HEK293 (cell line): ENCODE measurements around the gene TMEM63B.

Source experiments
- CTCF ChIA-PET: fragments of 350-600 bp; formaldehyde crosslinking; extraction: SDS; loops from one replicate; lab custom pipeline; 2021; ENCODE audit warnings: antibody characterized with exemption; lab: Yijun Ruan, JAX
- POLR2A ChIA-PET: fragments of 300-600 bp; formaldehyde crosslinking; extraction: SDS; loops from one replicate; lab custom pipeline; 2020; ENCODE audit warnings: antibody characterized with exemption, inconsistent platforms; lab: Yijun Ruan, JAX
- H3K27ac ChIP-seq: fragments of 200-500 bp; sonication (Bioruptor generic); 2 replicates; pipeline ENCODE4 v1.5.1; 2014; ENCODE audit warnings: low read depth, low read length, control low read depth, inconsistent platforms; ENCODE audit errors: extremely low read depth
- H3K36me3 ChIP-seq, 2 experiments: fragments of 200-500 bp in 1 of 2; sonication (Bioruptor generic) in 1 of 2; 1 replicate in 1 of 2; 2 replicates in 1 of 2; pipeline ENCODE4 v1.5.1; 2014 to 2017; ENCODE audit warnings: inconsistent platforms in 2 of 2, low read length in 2 of 2; ENCODE audit not compliant: control insufficient read depth in 2 of 2, insufficient read depth in 1 of 2
- H3K4me1 ChIP-seq: fragments of 200-500 bp; sonication (Bioruptor generic); 2 replicates; pipeline ENCODE4 v1.5.1; 2014; ENCODE audit warnings: mild to moderate bottlenecking, low read length, inconsistent platforms; ENCODE audit not compliant: control insufficient read depth, insufficient read depth
- H3K4me3 ChIP-seq: 2 replicates; pipeline ENCODE4 v1.5.1; 2011; ENCODE audit warnings: low read depth, mild to moderate bottlenecking, control low read depth, low read length, moderate library complexity
- H3K9me3 ChIP-seq: fragments of 200-500 bp; sonication (Bioruptor generic); 2 replicates; pipeline ENCODE4 v1.5.1; 2014; ENCODE audit warnings: low read depth, low read length, inconsistent platforms; ENCODE audit not compliant: control insufficient read depth, insufficient read depth
- BCL6B ChIP-seq: fragments of 450-650 bp; formaldehyde crosslinking; IDR thresholded peaks from 2 replicates; pipeline ENCODE4 v1.5.1; 2017; ENCODE audit warnings: missing biosample characterization, missing genetic modification characterization
- EGR2 ChIP-seq: fragments of 450-650 bp; formaldehyde crosslinking; IDR thresholded peaks from 2 replicates; pipeline ENCODE4 v1.5.1; 2016; ENCODE audit warnings: low read depth, missing biosample characterization, missing genetic modification characterization
- KLF9 ChIP-seq: fragments of 450-650 bp; formaldehyde crosslinking; IDR thresholded peaks from 2 replicates; pipeline ENCODE4 v1.5.1; 2016; ENCODE audit warnings: missing biosample characterization, missing genetic modification characterization, low read depth
- PATZ1 ChIP-seq: fragments of 450-650 bp; formaldehyde crosslinking; IDR thresholded peaks from 2 replicates; pipeline ENCODE4 v1.5.1; 2016; ENCODE audit warnings: missing biosample characterization, missing genetic modification characterization
- ZBTB20 ChIP-seq: fragments of 450-650 bp; formaldehyde crosslinking; IDR thresholded peaks from 2 replicates; pipeline ENCODE4 v1.5.1; 2016; ENCODE audit warnings: missing biosample characterization, missing genetic modification characterization
- ZBTB48 ChIP-seq: fragments of 450-650 bp; formaldehyde crosslinking; IDR thresholded peaks from 2 replicates; pipeline ENCODE4 v1.5.1; 2016; ENCODE audit warnings: missing biosample characterization, missing genetic modification characterization
- ZBTB7A ChIP-seq: fragments of 450-650 bp; formaldehyde crosslinking; IDR thresholded peaks from 2 replicates; pipeline ENCODE4 v1.5.1; 2016; ENCODE audit warnings: low read depth, missing biosample characterization, missing genetic modification characterization
- ZNF214 ChIP-seq: fragments of 450-650 bp; formaldehyde crosslinking; IDR thresholded peaks from 2 replicates; pipeline ENCODE4 v1.5.1; 2017; ENCODE audit warnings: missing biosample characterization, mild to moderate bottlenecking, missing genetic modification characterization, borderline replicate concordance
- ZNF433 ChIP-seq: fragments of 450-650 bp; formaldehyde crosslinking; IDR thresholded peaks from 2 replicates; pipeline ENCODE4 v1.5.1; 2016; ENCODE audit warnings: missing biosample characterization, missing genetic modification characterization, low read depth
- ZNF473 ChIP-seq: fragments of 450-650 bp; formaldehyde crosslinking; IDR thresholded peaks from 2 replicates; pipeline ENCODE4 v1.5.1; 2017; ENCODE audit warnings: missing biosample characterization, missing genetic modification characterization
- ZNF610 ChIP-seq: fragments of 450-650 bp; formaldehyde crosslinking; IDR thresholded peaks from 2 replicates; pipeline ENCODE4 v1.5.1; 2016; ENCODE audit warnings: missing biosample characterization, missing genetic modification characterization, borderline replicate concordance
- ZNF837 ChIP-seq: fragments of 450-650 bp; formaldehyde crosslinking; IDR thresholded peaks from 2 replicates; pipeline ENCODE4 v1.5.1; 2016; ENCODE audit warnings: missing biosample characterization, missing genetic modification characterization
- ZSCAN18 ChIP-seq: fragments of 450-650 bp; formaldehyde crosslinking; IDR thresholded peaks from 2 replicates; pipeline ENCODE4 v1.5.1; 2016; ENCODE audit warnings: missing biosample characterization, missing genetic modification characterization
- TF ChIP-seq, protein P1 (sequence below): fragments of 450-650 bp; formaldehyde crosslinking; IDR thresholded peaks from 2 replicates; pipeline ENCODE4 v1.5.1; 2016; ENCODE audit warnings: missing biosample characterization, missing genetic modification characterization
- TF ChIP-seq, protein P2 (sequence below): fragments of 450-650 bp; formaldehyde crosslinking; IDR thresholded peaks from 2 replicates; pipeline ENCODE4 v1.5.1; 2016; ENCODE audit warnings: missing biosample characterization, missing genetic modification characterization
- TF ChIP-seq, protein P3 (sequence below): fragments of 450-650 bp; IDR thresholded peaks from 2 replicates; pipeline ENCODE4 v1.5.1; 2018; ENCODE audit warnings: missing biosample characterization, mild to moderate bottlenecking, missing genetic modification characterization
- TF ChIP-seq, protein P4 (sequence below): fragments of 450-650 bp; formaldehyde crosslinking; IDR thresholded peaks from 2 replicates; pipeline ENCODE4 v1.5.1; 2016; ENCODE audit warnings: missing biosample characterization, missing genetic modification characterization

Gene TMEM63B

DNA sequence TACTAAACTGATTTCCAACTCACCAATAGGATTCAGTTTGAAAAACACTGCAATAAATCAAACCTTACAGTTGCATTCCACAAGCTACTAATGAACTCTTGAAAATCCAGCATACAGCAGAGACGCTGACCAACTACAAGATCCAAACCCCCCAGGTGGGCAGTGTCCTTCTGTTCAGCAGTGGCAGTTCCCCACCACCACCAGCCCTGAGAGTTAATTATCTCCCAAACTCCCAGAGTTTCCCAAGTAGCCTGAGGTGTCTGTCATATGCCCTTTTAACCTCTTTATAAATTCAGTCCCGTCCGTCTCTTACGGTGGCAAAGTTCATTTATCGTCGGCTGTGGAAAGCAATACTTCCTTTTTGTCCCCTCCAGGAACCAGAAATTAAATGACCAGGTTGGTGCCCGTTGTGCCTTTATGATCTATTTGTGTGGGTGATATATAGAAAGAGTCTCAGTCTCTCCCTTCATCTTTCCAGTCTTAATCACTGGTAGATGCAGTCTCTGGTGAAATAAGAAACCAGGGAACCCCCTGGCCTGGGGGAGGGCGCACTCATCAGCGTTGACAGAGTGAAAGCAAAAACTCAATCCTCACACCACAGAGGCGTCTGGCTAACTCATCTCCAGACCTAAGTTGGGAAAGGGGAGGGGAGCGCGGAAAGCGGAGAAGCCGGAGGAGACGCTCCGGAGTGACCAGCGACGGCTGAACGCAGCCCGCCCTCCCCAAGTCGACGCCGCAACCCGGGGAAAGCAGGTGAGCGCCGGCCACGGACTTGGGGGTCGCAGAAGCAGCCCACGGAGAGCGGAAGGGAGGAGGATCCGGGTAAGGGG lies 819 bp upstream of the TMEM63B start (continued):
- TF ChIP-seq BCL6B (tag by site-specific recombination), result no peak
- no peak for TF ChIP-seq ZNF214 (tag by site-specific recombination)
- TF ChIP-seq, all 188 proteins: peak for 13

- H3K27ac ChIP-seq, result peak overlapping the region; percentile 57; the same call in 1 of the 2 replicates
- H3K9me3 ChIP-seq, result no peaks in the 10 kb centered on the region
- H3K4me3 ChIP-seq, result peak overlapping the region; percentile 81
- CTCF ChIA-PET, result interaction anchor here (0.6 to 2.0 kb wide), 3 partner anchors 29 to 1372 kb away, joined by 3 to 5 read pairs (median 3); partner anchors contain the start of gene SLC35B2
- H3K4me1 ChIP-seq, result peaks cover 22% of the 10 kb centered on the region
- POLR2A ChIA-PET, result interaction anchor here (0.5 to 1.5 kb wide), 14 partner anchors 8 to 526 kb away, joined by 3 to 7 read pairs (median 4); partner anchors contain the start of gene HSP90AB1
- H3K36me3 ChIP-seq, result peaks cover 0 to 17% of the 10 kb centered on the region in 2 experiments; a peak in 2 of 3 replicates
- TF ChIP-seq, protein P1, sequence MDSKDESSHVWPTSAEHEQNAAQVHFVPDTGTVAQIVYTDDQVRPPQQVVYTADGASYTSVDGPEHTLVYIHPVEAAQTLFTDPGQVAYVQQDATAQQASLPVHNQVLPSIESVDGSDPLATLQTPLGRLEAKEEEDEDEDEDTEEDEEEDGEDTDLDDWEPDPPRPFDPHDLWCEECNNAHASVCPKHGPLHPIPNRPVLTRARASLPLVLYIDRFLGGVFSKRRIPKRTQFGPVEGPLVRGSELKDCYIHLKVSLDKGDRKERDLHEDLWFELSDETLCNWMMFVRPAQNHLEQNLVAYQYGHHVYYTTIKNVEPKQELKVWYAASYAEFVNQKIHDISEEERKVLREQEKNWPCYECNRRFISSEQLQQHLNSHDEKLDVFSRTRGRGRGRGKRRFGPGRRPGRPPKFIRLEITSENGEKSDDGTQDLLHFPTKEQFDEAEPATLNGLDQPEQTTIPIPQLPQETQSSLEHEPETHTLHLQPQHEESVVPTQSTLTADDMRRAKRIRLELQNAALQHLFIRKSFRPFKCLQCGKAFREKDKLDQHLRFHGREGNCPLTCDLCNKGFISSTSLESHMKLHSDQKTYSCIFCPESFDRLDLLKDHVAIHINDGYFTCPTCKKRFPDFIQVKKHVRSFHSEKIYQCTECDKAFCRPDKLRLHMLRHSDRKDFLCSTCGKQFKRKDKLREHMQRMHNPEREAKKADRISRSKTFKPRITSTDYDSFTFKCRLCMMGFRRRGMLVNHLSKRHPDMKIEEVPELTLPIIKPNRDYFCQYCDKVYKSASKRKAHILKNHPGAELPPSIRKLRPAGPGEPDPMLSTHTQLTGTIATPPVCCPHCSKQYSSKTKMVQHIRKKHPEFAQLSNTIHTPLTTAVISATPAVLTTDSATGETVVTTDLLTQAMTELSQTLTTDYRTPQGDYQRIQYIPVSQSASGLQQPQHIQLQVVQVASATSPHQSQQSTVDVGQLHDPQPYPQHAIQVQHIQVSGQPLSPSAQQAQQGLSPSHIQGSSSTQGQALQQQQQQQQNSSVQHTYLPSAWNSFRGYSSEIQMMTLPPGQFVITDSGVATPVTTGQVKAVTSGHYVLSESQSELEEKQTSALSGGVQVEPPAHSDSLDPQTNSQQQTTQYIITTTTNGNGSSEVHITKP, result no peak
- TF ChIP-seq ZBTB20 (tag by site-specific recombination) (peak; percentile 52; the same call in 1 of the 2 replicates), ZNF610 (tag by site-specific recombination) (no peak), ZNF837 (no peak), PATZ1 (tag by site-specific recombination) (peak; percentile 73; the same call in 1 of the 2 replicates), EGR2 (tag by site-specific recombination) (peak; percentile 16), KLF9 (tag by site-specific recombination) (peak; percentile 45; the same call in 1 of the 2 replicates), ZSCAN18 (tag by site-specific recombination) (no peak), ZBTB48 (tag by site-specific recombination) (0 out of 2 replicates have a peak, but pooled peaks have one; percentile 18), ZNF473 (tag by site-specific recombination) (no peak), ZNF433 (tag by site-specific recombination) (no peak), ZBTB7A (tag by site-specific recombination) (no peak)
- TF ChIP-seq, protein P2, sequence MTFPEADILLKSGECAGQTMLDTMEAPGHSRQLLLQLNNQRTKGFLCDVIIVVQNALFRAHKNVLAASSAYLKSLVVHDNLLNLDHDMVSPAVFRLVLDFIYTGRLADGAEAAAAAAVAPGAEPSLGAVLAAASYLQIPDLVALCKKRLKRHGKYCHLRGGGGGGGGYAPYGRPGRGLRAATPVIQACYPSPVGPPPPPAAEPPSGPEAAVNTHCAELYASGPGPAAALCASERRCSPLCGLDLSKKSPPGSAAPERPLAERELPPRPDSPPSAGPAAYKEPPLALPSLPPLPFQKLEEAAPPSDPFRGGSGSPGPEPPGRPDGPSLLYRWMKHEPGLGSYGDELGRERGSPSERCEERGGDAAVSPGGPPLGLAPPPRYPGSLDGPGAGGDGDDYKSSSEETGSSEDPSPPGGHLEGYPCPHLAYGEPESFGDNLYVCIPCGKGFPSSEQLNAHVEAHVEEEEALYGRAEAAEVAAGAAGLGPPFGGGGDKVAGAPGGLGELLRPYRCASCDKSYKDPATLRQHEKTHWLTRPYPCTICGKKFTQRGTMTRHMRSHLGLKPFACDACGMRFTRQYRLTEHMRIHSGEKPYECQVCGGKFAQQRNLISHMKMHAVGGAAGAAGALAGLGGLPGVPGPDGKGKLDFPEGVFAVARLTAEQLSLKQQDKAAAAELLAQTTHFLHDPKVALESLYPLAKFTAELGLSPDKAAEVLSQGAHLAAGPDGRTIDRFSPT (tag by site-specific recombination), result peak; percentile 67
- TF ChIP-seq, protein P3, sequence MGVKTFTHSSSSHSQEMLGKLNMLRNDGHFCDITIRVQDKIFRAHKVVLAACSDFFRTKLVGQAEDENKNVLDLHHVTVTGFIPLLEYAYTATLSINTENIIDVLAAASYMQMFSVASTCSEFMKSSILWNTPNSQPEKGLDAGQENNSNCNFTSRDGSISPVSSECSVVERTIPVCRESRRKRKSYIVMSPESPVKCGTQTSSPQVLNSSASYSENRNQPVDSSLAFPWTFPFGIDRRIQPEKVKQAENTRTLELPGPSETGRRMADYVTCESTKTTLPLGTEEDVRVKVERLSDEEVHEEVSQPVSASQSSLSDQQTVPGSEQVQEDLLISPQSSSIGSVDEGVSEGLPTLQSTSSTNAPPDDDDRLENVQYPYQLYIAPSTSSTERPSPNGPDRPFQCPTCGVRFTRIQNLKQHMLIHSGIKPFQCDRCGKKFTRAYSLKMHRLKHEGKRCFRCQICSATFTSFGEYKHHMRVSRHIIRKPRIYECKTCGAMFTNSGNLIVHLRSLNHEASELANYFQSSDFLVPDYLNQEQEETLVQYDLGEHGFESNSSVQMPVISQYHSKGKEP (tag by site-specific recombination), result no peak
- TF ChIP-seq, protein P4, sequence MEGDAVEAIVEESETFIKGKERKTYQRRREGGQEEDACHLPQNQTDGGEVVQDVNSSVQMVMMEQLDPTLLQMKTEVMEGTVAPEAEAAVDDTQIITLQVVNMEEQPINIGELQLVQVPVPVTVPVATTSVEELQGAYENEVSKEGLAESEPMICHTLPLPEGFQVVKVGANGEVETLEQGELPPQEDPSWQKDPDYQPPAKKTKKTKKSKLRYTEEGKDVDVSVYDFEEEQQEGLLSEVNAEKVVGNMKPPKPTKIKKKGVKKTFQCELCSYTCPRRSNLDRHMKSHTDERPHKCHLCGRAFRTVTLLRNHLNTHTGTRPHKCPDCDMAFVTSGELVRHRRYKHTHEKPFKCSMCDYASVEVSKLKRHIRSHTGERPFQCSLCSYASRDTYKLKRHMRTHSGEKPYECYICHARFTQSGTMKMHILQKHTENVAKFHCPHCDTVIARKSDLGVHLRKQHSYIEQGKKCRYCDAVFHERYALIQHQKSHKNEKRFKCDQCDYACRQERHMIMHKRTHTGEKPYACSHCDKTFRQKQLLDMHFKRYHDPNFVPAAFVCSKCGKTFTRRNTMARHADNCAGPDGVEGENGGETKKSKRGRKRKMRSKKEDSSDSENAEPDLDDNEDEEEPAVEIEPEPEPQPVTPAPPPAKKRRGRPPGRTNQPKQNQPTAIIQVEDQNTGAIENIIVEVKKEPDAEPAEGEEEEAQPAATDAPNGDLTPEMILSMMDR (tag by site-specific recombination), result peak; percentile 50; the same call in 1 of the 2 replicates
Observed at GRCh38 chr6:44128020-44128917, 915 bp downstream of the TMEM63B start.
